Activated CD4-positive, CD25-positive, alpha-beta regulatory T cell treated with anti-CD3 and anti-CD28 coated beads, Interleukin-2, amount 50 U/mL, for 16 hours (primary cell): ENCODE data around the gene L3MBTL4.

Source experiments
- DNase-seq: peaks from one replicate; pipeline ENCODE4 v3.0.0-alpha.2; 2020; ENCODE audit warnings: low read depth, low spot score

Gene L3MBTL4

GRCh38 chr18:5909125-5909524 is 505.6 kb downstream of the L3MBTL4 start:
- no peak for DNase-seq
